Stimulated activated CD8-positive, alpha-beta memory T cell treated with anti-CD3 and anti-CD28 coated beads, Interleukin-7, amount 100 ng/mL, for 24 hours (primary cell): ENCODE results near the gene KIF12.

ENCODE experiments used
- DNase-seq: peaks from one replicate; pipeline ENCODE4 v3.0.0-alpha.2; 2020; ENCODE audit warnings: low read depth

The KIF12 gene

DNA sequence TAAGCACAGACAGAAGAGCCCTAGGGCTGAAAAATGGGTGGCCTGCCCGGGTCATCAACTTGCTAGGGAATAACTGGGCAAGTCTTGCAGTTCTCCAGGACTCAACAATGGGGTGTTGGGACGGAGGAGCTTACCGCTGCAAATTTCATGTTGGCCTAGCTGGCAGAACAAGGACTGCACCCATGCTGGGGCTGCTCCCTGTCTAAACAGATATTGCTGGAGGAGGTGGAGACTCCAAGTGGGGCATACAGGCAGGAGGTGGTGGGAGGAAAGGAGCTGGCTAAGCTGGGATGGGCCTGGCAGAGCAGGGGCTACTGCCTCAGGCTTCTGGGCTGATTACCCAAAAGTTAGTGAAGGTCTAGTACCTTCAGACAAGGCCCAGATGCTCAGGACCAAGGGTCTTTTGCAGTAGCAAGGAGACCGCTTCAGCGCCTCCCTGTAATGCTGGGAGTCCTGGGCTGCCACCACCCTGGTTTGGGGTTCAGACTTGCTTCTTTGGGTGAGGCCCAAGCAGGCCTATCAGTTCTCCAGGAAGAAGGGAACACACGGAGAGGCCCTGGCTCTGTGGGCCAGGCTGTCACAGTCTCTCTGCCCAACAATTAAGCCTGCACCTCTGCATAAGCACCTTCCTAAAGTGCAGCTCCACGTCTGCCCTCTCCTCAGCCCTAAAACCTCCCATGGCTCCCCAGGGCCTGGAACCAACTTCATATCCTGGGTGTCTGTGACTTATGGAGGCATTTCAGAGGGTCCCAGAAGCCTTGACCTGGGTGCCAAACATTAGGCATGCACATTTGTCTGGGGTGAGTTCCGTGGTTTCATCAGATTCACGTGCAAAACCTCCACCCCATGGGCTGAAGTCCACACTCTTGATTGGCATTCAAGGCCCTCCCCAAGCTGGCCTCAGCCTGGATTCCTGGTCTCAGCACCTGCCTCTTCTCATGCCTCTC lies 24.2 kb upstream of the KIF12 start:
- DNase-seq, result no peak

DNA sequence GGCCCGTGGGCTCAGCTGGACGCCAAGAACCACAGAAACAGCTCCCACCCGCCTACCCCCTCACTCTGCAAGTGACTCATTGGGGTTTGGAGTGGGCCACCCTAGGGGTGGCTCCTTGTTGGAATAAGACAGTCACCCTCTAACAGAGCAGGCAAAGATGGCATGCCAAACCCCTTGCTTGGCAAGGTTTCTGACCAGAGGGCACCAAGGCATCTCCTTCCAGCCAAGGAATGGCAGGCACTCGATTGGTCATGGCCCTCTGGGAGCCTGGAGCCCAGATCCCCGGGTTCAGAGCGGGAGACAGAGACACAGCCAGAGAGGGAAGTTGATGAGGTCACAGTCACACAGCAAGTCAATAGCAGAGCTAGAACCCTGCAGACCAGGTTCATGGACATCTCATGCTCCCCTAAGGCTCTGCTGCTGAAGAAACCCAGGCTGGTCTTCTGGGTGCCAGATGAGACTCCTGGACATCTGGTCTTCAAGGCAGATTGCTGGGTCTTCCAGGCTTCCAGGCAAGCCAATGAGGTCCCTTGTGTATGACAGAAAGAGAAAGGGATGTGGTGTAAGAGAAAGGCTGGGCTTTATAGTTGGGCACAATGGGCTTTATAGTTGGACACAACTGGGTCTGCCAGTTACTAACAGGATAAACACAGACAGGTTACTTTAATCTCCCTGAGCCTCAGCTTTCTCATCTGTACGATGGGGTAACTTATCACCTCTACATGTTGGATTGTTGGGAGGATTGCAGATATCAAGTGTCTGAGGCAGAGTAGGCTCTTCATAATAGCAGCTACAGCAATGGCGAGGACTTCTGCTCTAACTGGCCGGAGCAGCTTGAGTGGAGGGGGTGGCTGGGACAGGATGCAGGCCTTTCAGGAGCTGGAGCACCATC lies 23.3 kb upstream of the KIF12 start:
- no peak for DNase-seq

DNA sequence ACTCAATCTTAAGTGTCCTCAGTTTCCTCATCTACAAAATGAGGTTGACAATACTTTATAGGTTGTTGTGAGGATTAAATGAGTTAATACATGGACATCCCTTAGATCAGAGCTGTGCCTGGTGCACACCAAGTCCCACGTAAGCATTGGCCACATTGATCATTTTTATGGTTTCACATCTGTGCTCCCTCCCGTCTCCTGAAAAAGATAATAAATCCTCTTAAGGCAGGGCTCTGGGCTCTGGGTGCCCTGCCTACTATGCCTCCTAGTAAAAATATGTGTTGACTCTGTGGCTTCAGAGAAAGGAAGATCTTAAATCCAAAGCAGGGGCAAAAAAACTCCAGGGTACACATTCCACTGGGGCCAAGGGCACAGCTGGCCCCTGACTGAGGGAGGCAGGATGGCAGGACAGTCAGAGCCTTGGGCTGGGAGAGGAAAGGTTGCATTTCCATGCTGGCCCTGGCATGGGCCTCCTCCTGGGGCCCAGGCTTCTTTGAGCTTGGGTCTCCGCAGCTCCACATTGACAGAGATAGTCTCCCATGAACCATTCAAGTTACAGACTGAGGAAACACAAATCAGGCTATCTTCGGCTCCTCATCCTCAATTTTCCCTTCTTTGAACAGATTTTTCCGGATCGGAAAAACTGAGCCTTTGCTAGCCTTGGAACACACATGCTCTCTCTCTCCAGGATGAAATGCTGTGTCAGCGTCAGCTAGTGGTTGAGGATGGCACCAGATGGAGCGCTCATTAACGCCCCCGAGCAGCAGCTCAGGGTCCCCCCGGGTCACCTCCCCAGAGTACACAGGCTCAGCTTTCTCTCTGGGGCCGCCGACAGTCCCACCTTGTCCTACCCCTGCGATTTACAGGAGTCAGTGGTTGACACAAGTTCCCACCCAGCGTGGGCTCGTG lies 22.4 kb upstream of the KIF12 start:
- DNase-seq, result no peak

DNA sequence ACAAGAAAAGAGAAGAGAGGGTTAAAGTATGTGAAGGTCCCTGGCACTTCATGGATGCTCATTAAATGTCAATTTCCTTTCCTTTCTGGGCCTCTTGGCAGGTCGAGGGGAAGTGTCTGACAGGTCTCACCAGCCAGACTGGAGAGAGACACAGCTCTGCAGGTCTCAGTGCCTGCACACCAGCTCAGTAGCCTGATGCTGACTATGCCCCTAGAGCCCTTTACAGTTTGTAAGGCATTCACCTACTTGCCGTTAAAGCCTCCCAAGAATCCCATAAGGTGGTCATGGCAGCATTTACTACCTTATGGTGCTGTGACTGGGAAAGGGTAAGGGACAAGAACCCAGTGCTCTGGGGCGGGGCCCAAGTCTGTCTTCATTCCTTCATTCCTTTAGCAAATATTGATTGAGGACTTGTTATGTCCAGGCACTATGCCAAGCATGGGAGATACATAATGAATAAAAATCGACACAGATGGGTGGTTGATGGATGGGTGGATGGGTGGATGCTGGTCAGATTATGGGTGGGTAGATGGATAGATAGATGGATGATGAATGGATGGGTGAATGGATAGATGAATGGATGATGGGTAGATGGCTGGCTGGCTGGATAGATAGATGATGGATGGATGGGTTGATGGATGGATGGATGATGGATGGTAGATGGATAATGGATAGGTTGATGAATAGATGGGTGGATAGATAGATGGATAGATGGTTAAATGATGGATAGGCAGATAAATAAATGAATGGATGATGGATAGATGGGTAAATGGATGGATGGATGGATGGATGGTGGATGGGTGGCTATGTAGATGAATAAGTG lies 21.3 kb upstream of the KIF12 start:
- no peak for DNase-seq

DNA sequence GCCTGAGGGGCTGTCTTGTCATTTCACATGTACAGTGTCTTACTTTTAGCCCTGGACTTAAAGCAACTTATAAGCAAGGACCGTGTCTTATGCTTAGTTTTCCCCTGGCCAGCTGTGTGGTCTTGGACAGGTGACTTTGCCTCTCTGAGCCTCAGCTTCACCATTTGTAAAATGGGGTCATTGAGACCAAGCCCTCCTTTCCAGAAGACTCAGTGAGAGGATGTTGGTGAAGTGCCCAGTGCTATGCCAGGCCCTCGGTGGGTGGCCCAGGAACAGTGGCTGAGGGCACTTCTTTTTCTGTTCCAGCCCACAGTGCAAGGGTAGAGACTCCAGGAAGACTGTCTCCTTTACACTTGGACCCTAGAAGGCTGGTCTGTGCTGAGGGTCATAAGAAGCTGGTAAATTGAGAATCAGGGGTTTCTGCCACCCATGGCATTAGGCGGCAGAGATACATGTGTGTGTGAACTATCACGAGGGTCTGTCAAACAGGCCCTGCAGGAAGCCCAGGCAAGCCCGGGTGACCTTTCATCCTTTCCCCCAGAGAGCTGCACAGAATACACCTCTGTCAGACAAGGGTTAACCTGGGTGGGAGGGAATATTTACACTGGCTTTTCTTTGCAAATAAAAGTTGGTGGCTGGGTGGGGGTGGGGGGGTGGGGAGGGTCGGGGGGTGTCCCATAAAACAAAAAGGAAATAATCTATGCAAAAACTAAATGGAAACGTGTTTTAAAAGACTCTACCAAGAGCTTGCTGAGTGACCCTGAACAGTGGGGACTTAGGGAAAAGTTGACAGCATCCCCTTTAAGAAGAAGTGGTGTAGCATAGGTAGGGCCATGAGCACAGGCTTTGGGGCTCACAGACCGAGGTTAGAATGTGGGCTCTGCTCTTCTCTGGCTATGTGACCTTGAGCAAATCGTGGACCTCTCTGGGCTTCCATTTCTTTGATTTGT lies 20.4 kb upstream of the KIF12 start:
- no peak for DNase-seq

DNA sequence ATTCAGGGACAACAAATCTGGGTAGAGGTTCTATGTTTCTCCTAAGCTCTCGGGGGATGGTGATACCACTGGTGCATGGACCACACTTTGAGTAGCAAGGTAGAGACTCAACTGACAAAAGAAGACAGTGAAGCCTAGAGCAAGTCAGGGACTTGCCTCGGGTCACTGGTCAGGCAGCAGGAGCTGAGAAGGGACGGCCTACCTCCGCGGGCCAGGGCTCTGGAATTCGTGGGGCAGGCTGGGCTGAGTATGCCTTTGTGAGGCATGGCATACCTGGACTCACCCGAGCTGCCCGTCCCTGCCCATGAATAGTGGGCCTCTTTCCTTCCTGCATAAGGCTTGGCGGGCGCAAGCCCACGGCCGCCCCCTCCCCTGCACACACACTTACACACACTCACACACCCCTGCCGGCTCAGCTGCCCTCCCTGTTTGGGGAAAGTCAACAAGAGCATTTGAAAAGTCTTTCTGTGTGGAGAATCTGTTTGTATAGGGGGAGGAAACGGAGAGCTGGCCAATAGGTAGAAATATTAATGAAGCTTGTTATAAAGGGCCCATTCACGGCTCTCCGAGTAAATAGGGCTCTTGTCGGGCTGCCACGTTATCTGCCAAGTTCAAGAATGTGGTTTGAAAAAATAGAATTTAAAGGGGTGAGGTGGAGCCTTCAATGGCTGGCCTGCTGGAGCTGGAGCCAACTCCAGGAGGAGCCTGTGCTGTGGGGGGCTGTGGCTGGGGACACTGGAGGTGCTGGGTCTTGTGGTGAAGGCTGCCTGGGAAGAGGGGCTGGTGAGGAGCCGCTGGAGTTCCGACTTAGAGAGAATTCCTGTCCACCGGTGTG lies 19.1 kb upstream of the KIF12 start:
- DNase-seq, result no peak

DNA sequence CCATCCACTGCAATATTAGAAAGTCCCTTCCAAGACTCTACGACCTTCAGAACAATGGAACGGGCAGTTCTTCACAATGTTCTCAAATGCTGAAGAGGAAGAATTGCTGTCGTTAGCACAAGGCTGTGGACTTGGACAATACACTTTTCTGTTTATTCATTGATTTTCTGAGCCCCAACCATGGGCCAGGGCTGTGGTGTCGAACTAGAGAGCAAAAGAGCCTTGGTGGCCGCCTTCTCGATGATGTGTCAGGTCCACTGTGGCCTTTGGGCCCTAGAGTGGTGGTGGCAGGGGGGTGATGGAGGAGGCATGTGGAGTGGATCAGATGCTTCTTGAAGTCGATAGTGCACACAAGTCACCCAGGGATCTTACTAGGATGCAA lies 18.5 kb upstream of the KIF12 start:
- no peak for DNase-seq

DNA sequence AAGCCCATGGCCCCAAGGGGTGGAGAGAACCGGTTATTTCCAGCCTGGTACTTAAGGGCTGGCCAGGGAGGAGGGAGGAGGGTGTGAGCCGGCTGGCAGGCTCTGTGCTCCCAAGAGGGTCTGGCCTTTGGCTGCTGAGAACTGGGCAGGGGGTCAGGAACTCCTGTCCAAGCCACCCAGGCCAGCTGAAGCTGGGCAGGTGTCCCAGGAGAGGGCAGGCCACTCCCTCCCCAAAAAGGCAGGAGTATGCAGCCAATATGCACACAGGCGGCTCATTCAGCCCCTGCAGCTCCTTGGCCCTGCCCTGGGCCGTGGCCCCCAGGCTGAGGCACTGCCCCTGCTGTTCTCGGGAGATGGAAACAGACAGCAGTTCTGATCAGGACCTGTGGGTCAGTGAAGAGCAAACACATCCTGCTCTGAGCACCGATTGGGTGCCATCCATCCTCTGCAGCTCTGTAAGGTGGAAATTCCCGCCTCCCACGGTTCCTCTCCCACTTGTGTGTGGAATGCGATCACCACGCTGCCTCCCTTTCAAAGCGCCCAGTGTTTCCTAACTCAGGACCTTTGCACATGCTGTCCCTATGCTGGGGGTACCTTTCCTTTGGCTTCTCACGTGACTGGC lies 17.1 kb upstream of the KIF12 start:
- no peak for DNase-seq

DNA sequence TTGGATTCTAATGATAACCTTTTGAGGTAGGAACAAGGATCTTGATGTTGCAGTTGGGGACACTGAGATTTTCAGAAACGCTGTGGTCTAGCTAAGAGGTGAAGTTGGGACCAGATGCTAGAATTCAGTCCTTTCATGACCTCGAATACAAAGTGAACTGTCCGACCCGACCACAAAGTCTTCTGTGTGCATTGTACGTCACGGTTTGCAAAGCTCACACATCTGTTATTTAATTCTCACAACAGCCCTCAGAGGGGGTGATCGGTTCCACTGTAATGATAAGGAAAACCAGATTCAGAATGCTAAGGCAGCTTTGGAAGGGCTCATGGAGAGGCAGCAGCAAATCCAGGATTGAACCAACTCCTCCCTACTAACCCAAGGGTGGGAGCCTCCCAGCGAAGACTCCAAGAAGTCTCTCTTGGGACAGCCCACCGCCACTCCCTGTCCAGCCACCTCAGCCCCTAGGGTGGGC lies 16.6 kb upstream of the KIF12 start:
- no peak for DNase-seq

DNA sequence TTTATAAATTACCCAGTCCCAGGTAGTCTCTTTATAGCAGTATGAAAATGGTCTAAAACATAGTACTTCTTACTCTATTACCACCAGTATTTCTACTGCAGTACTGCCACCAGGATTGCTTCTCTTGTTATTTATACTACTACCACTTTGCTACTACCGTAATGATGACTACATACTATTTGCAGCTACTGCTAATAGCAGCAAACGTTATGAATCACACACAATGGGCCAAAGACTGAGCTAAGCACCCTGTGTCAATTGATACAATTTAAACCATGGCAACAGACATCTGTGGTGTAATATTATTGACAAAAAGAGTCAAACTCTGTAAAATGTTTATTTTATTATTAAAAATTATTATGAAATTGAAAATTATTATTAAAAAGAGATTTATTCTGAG lies 15.3 kb upstream of the KIF12 start:
- DNase-seq, result no peak

DNA sequence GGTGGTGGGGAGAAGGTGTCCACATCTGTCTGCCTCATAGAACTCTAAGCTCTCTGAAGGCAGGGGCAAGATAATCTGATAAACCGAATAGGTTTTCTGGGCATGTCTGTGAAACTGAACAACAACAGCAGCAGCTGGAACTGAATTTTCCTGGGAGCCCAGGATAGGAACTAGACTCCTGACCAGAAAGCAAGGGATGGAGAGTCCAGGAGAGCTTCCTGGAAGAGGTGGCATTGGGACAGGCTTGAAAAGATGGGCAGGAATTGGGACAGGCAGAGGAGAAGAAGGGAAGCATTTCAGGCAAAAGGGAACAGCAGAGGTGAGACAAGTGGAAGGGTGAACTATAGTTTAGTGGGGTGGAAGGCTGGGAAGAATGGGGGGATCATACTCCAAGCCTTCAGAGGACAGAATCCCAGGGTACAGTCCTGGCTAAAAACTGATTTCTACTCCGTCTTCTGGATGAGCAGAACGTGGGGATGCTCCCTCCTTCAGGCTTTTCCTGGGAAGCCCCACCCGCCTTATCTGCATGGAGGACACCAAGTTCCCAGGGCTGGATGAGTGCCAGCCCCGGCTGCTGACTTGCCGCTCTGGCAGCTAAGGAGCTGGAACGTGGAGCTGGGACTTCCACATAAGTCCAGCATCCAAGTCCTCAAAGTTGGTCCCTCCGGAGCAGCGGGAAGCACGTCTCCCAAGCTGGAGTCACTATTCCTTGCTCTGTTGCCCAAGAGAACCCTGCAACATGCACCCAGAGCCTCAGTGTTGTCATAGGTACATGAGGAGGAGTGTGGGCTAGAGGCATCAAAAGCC lies 13.9 kb upstream of the KIF12 start:
- no peak for DNase-seq

DNA sequence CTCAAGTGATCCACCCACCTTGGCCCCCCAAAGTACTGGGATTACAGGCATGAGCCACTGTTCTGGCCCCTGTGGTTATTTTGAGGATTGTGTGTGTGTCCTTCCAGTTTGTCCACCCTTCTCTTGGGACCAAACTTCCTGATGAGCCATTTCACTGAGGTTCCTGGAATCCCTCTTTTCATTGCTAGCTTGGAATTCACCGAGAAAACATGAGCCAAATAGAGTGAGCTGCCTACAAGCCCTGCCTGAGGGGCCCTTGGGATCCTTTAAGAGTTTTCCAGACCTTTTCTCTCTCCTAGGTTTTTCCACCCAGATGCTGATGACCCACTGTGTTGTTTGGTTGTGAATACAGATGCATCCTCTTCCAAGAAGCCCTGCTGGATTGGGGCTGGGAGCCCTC lies 13.2 kb upstream of the KIF12 start:
- DNase-seq, result no peak

DNA sequence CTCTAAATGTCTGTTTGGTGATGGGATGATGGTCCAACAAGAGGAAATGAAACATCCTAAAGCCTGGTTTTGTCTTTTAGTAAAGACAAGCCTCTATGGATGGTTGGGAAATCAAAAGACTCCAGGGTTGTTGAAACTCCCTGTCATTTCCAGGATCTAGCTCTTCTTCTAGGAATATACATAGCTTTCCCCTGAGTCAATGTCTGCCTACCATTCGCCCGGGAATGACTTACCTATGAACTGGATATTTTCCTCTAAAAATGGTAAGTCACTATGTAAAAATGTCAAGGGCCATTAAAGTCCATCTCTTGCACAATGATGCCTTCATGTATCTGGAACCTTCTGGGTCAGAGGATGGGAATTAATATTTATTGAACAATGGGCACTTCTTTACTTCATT lies 11.1 kb upstream of the KIF12 start:
- no peak for DNase-seq

DNA sequence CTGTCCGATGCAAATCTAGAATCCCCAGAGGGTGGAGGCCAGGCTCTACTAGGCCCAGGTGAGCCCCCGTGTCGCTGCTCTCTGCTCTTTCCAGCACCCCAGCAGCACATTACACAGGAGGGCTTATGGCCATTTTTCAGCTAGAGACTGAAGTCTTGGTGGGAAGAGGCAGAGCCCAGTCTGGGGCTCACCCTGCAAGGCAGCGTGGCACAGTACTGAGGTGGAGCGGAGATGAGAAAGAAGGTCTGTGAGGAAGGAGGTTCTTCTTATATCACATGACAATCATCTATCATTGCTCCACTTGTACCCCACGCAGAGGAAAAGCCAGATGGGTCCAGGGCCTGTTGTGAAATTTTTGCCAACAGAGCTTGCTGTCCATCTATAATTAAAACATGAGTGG lies 10.0 kb upstream of the KIF12 start:
- DNase-seq, result no peak

DNA sequence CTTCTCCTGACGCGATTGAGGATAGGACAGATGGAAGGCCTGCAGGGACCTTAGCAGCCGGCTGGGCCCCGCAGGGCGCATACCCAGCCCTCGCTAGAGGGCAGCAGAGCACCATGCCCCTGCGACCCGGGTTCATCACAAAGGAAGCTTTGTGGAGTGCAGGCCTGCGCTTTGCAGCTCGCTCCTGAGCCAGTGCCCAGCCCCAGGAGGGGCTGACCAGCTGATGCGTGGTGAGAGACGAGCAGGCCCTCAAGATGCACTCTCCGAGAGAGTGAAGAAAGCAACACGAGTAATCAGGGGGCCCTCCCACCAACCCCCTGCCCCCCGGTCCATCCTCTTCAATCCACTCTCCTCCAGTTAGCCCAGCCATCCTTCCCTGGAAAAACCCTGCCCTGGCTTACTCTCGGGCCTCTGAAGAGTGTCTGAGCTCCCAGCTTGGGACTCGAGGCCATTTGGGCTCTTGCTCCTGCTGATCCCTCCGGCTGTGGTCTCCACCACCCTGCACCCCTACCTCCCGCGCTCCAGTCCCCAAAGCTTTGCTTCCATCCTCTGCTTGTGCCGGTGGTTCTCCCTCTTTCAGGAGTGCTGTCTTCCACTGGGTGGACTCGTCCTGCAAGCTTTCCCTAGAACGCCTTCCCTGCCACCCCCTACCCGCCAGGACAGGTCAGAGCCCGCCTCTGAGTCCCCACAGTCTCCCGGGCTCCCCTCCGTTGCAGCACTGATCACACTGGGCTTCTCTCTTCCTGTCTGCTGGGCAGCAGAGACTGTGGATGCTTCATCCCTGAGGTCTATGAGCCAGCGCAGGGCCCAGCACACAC lies 9.1 kb upstream of the KIF12 start:
- peak; percentile 30 for DNase-seq

DNA sequence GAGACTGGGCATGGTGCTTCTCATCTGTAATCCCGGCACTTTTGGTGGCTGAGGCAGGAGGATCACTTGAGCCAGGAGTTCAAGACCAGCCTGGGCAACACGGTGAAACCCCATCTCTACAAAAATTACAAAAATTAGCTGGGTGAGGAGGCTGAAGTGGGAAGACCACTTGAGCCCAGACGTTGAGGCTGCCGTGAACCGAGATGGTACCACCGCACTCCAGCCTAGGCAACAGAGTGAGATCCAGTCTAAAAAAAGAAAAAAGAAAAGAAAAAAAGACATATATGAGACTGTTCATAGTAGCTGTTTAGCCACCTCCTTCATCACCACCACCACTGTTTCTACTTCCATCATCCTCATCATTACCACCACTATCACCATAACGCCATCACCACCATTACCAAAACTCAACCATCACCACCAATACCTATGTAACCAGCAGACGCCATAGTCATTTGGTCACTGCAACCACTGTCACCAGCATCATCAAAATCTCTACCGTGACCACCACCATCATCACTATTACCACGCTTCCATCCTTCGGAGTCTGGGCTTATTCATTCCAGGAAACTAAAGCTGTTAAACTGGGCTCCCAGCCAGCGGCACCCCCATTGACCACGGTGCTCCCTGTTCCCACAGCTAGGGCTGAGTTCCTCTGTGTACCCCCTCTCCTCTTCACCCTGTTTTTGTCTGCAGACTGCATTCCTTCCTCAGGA lies 8.4 kb upstream of the KIF12 start:
- DNase-seq, result no peak
